HepG2 (cell line): ENCODE measurements around the gene SRSF4. TPM values are rescaled to one million over a fixed set of nuclear protein-coding genes. Genes with fewer than 3 reads are reported as not detected.

Experiments
- ATAC-seq: fragments of 200-7000 bp; cut with Tn5 transposase; 3 replicates; pipeline ENCODE4 v1.9.1; 2020; ENCODE audit warnings: mild to moderate bottlenecking, moderate library complexity
- BruUV-seq: library from RNA; stranded (reverse); fragments of 400-500 nt; replicated peaks from 2 replicates; lab custom pipeline; 2021; lab: Mats Ljungman, UMichigan
- CTCF ChIA-PET: fragments of 300-600 bp; formaldehyde crosslinking; extraction: SDS; loops from one replicate; lab custom pipeline; 2021; ENCODE audit warnings: low total read pairs, inconsistent platforms, low intra/inter-chr PET ratio; lab: Yijun Ruan, JAX
- POLR2A ChIA-PET: fragments of 350-600 bp; sonication (Branson Sonifier 250); formaldehyde crosslinking; loops from one replicate; lab custom pipeline; 2020; ENCODE audit warnings: antibody characterized with exemption, inconsistent platforms; lab: Yijun Ruan, JAX
- DNase-seq: peaks from one replicate; pipeline ENCODE4 v3.0.0-alpha.2; 2015; ENCODE audit warnings: low spot score
- FAIRE-seq: peaks from 3 replicates; lab custom pipeline; 2011; peaks lifted over from hg19 to GRCh38; lab: Jason Lieb, UNC
- H2AFZ ChIP-seq: one replicate; pipeline ENCODE4 v1.6.1; 2011; ENCODE audit warnings: low read length, inconsistent platforms
- H3K27ac ChIP-seq: fragments of 300-600 bp; 3 replicates; pipeline ENCODE4 v1.8.0; 2011; ENCODE audit warnings: mixed run types, mild to moderate bottlenecking, mixed read lengths, low read length, inconsistent platforms; ENCODE audit not compliant: insufficient read depth; ENCODE audit errors: extremely low read length
- H3K27me3 ChIP-seq, 2 experiments: fragments of 200-600 bp in 1 of 2; 2 replicates in 1 of 2; 3 replicates in 1 of 2; pipeline versions ENCODE4 v1.6.0 to v1.8.0; 2011; ENCODE audit warnings: low read length in 2 of 2, mild to moderate bottlenecking in 2 of 2, moderate library complexity in 2 of 2, inconsistent platforms in 1 of 2; ENCODE audit not compliant: insufficient read depth in 2 of 2, control insufficient read depth in 1 of 2
- H3K36me3 ChIP-seq, 2 experiments: fragments of 200-600 bp in 1 of 2; replicated peaks in 1 of 2; 2 replicates in 1 of 2; 3 replicates in 1 of 2; pipeline versions ENCODE4 v1.5.1 to v1.8.0; 2011; ENCODE audit warnings: low read length in 2 of 2, inconsistent platforms in 1 of 2; ENCODE audit not compliant: insufficient read depth in 2 of 2, control insufficient read depth in 1 of 2
- H3K4me1 ChIP-seq: 2 replicates; pipeline ENCODE4 v1.5.1; 2012; ENCODE audit warnings: low read length, inconsistent platforms; ENCODE audit not compliant: insufficient read depth
- H3K4me2 ChIP-seq: 2 replicates; pipeline ENCODE4 v1.6.0; 2011; ENCODE audit warnings: low read depth, low read length, inconsistent platforms
- H3K4me3 ChIP-seq, 3 experiments: fragments of 200-600 bp in 1 of 3; sonication (generic), shearing (Covaris generic) in 1 of 3; replicated peaks in 1 of 3; 2 replicates each; pipeline ENCODE4 v1.5.1; 2011 to 2016; ENCODE audit warnings: low read length in 3 of 3, inconsistent platforms in 2 of 3, low read depth in 2 of 3, mild to moderate bottlenecking in 2 of 3, control low read depth in 1 of 3, mixed read lengths in 1 of 3; ENCODE audit not compliant: insufficient read depth in 1 of 3
- H3K79me2 ChIP-seq: one replicate; pipeline ENCODE4 v1.6.1; 2011; ENCODE audit warnings: low read length, inconsistent platforms; ENCODE audit not compliant: insufficient read depth
- H3K9ac ChIP-seq: 2 replicates; pipeline ENCODE4 v1.6.0; 2011; ENCODE audit warnings: mild to moderate bottlenecking, low read depth, low read length, inconsistent platforms; ENCODE audit not compliant: insufficient read depth
- H3K9me3 ChIP-seq: 2 replicates; pipeline ENCODE4 v1.5.1; 2012; ENCODE audit warnings: mild to moderate bottlenecking, low read length
- H4K20me1 ChIP-seq: 2 replicates; pipeline ENCODE4 v1.6.0; 2011; ENCODE audit warnings: inconsistent platforms, mild to moderate bottlenecking, low read length, moderate library complexity; ENCODE audit not compliant: insufficient read depth
- CREB1 ChIP-seq, 2 experiments: fragments of 450-650 bp in 1 of 2; IDR thresholded peaks; 2 replicates each; pipeline ENCODE4 v1.6.1; 2016 to 2017; ENCODE audit warnings: control low read depth in 1 of 2, mild to moderate bottlenecking in 1 of 2, missing compliant biosample characterization in 1 of 2, missing genetic modification characterization in 1 of 2
- EHMT2 ChIP-seq: fragments of 200-600 bp; sonication (generic); IDR thresholded peaks from 2 replicates; pipeline ENCODE4 v1.7.0; 2017; ENCODE audit warnings: antibody characterized with exemption, low read depth, low read length, borderline replicate concordance
- GATA4 ChIP-seq: sonication (generic); IDR thresholded peaks from 2 replicates; pipeline ENCODE4 v1.6.1; 2016; ENCODE audit warnings: antibody characterized with exemption, low read depth, borderline replicate concordance
- HBP1 ChIP-seq: IDR thresholded peaks from 2 replicates; pipeline ENCODE4 v1.6.1; 2016; ENCODE audit warnings: low read depth, control low read depth
- PAX8 ChIP-seq: sonication (generic); formaldehyde crosslinking; IDR thresholded peaks from 2 replicates; pipeline ENCODE4 v1.8.0; 2022; ENCODE audit warnings: mild to moderate bottlenecking, missing genetic modification reagents, borderline replicate concordance
- PRPF4 ChIP-seq: fragments of 200-400 bp; formaldehyde crosslinking; IDR thresholded peaks from 2 replicates; pipeline ENCODE4 v1.6.1; 2016; ENCODE audit warnings: low read length, low read depth; ENCODE audit not compliant: poor library complexity, severe bottlenecking
- STAG1 ChIP-seq: sonication (generic); formaldehyde crosslinking; IDR thresholded peaks from 2 replicates; pipeline ENCODE4 v1.4.0; 2020; ENCODE audit warnings: missing genetic modification reagents
- ZBTB33 ChIP-seq: sonication (generic); formaldehyde crosslinking; IDR thresholded peaks from 2 replicates; pipeline ENCODE4 v1.4.0; 2020; ENCODE audit warnings: missing genetic modification reagents
- ZNF280B ChIP-seq: sonication (generic); formaldehyde crosslinking; IDR thresholded peaks from 2 replicates; pipeline ENCODE4 v1.5.0; 2020; ENCODE audit warnings: missing genetic modification reagents, mild to moderate bottlenecking, borderline replicate concordance
- ZNF552 ChIP-seq: sonication (generic); formaldehyde crosslinking; IDR thresholded peaks from 2 replicates; pipeline ENCODE4 v1.9.0; 2022; ENCODE audit warnings: missing genetic modification reagents, mild to moderate bottlenecking, borderline replicate concordance
- WGBS: methylation state at CpG from one replicate; pipeline ENCODE4 v1.1.6; 2017; ENCODE audit warnings: low lambda C conversion rate; 5-methylcytosine and 5-hydroxymethylcytosine counted together
- in situ Hi-C: cut with HindIII; loops from 2 replicates; pipeline ENCODE4 v1.10.0; 2017; ENCODE audit warnings: low pct_unique_long_range_greater_than_20kb; ENCODE audit not compliant: extremely low pct_ligation_motif_present
- intact Hi-C: fragments of 100-400 bp; cut with micrococcal nuclease; formaldehyde crosslinking; loops from one replicate; pipeline ENCODE4 v1.10.0; 2022; ENCODE audit not compliant: unreplicated experiment
- polyA plus RNA-seq, 8 experiments: library from polyadenylated mRNA; depleted of rRNA in 3 of 8; stranded (reverse) in 7 of 8; unstranded in 1 of 8; fragments of >200 nt; fragmentation: Illumina TruSeq in 4 of 8; extraction: Trizol in 4 of 8; gene quantifications; 2 replicates each; pipeline versions ENCODE4 v1.2.1 to v1.2.3, GENCODE V29; 2011 to 2016; ENCODE audit warnings: low read depth in 4 of 8, missing spikeins in 1 of 8, mixed read lengths in 1 of 8; ENCODE audit not compliant: insufficient read depth in 1 of 8
- total RNA-seq, 5 experiments: library from RNA; depleted of rRNA; stranded (reverse); fragments of >200 nt; fragmentation: Illumina TruSeq; extraction: Trizol; gene quantifications; 2 replicates each; pipeline ENCODE4 v1.2.3, GENCODE V29; 2016; ENCODE audit warnings: low read depth in 1 of 5
- TF ChIP-seq, protein P1 (sequence below), 2 experiments: sonication (generic) in 1 of 2; formaldehyde crosslinking in 1 of 2; IDR thresholded peaks; 2 replicates each; pipeline versions ENCODE4 v1.4.0 to v1.6.1; 2016 to 2020; ENCODE audit warnings: borderline replicate concordance in 1 of 2, low read depth in 1 of 2, mild to moderate bottlenecking in 1 of 2, missing genetic modification reagents in 1 of 2
- TF ChIP-seq, protein P2 (sequence below): IDR thresholded peaks from 2 replicates; pipeline ENCODE4 v1.6.1; 2016; ENCODE audit warnings: mild to moderate bottlenecking

Gene SRSF4
- total and polyA plus RNA-seq, 2 of the 13 experiments (the other 11 are each of a cell fraction or from before 2014, with no cell fraction given) = 37.7 to 50.9 TPM

GRCh38 chr1:29117381-29117780 lies 64.3 kb downstream of the SRSF4 start:
- FAIRE-seq (peak; percentile 79), DNase-seq (peak; percentile 35), ATAC-seq (peak; percentile 61)
- BruUV-seq = no TSS peak
- WGBS = 62% methylated on average over 2 of the region's 2 CpGs
- Histone ChIP-seq H3K4me2 (no peak overlapping the region), H2AFZ (no peak overlapping the region), H3K36me3 (peaks cover 15 to 30% of the 10 kb centered on the region in 2 experiments), H3K9me3 (no peaks in the 10 kb centered on the region), H3K9ac (no peak overlapping the region), H3K27ac (peak overlapping the region; percentile 49), H3K4me3 (no peak overlapping the region), H3K4me1 (peaks cover 11% of the 10 kb centered on the region), H3K27me3 (no peaks in the 10 kb centered on the region), H4K20me1 (no peaks in the 10 kb centered on the region), H3K79me2 (no peaks in the 10 kb centered on the region)
- ChIA-PET CTCF (no interaction called here), POLR2A (interaction anchor here (1.3 kb wide), 1 partner anchor 64 kb away, joined by 3 read pairs; the partner anchor contains the start of gene SRSF4)
- in situ Hi-C loops (no loop called here), intact Hi-C loops (no loop called here)
- TF ChIP-seq PAX8 (CRISPR knock-in tag) = no peak
- no peak for TF ChIP-seq GATA4
- TF ChIP-seq ZNF280B (CRISPR knock-in tag) = no peak
- peak; percentile 58 for TF ChIP-seq STAG1 (CRISPR knock-in tag)
- TF ChIP-seq, protein P1, sequence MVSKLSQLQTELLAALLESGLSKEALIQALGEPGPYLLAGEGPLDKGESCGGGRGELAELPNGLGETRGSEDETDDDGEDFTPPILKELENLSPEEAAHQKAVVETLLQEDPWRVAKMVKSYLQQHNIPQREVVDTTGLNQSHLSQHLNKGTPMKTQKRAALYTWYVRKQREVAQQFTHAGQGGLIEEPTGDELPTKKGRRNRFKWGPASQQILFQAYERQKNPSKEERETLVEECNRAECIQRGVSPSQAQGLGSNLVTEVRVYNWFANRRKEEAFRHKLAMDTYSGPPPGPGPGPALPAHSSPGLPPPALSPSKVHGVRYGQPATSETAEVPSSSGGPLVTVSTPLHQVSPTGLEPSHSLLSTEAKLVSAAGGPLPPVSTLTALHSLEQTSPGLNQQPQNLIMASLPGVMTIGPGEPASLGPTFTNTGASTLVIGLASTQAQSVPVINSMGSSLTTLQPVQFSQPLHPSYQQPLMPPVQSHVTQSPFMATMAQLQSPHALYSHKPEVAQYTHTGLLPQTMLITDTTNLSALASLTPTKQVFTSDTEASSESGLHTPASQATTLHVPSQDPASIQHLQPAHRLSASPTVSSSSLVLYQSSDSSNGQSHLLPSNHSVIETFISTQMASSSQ (IDR thresholded peaks at IDR 0.05; ENCODE audit: low read depth) = no peak
- TF ChIP-seq, protein P1 (CRISPR knock-in tag; IDR thresholded peaks at IDR 0.05; ENCODE audit: borderline replicate concordance) = no peak
- no peak for TF ChIP-seq ZBTB33 (CRISPR knock-in tag)
- TF ChIP-seq PRPF4 = no peak
- no peak for TF ChIP-seq HBP1 (CRISPR knock-in tag)
- no peak for TF ChIP-seq EHMT2
- TF ChIP-seq, protein P2, sequence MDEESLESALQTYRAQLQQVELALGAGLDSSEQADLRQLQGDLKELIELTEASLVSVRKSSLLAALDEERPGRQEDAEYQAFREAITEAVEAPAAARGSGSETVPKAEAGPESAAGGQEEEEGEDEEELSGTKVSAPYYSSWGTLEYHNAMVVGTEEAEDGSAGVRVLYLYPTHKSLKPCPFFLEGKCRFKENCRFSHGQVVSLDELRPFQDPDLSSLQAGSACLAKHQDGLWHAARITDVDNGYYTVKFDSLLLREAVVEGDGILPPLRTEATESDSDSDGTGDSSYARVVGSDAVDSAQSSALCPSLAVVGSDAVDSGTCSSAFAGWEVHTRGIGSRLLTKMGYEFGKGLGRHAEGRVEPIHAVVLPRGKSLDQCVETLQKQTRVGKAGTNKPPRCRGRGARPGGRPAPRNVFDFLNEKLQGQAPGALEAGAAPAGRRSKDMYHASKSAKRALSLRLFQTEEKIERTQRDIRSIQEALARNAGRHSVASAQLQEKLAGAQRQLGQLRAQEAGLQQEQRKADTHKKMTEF (CRISPR knock-in tag) = no peak
- no peak for TF ChIP-seq ZNF552 (CRISPR knock-in tag)
- TF ChIP-seq CREB1 (IDR thresholded peaks at IDR 0.05) = no peak
- TF ChIP-seq CREB1 (CRISPR knock-in tag; IDR thresholded peaks at IDR 0.05) = 0 out of 2 replicates have a peak, but pooled peaks have one; percentile 20
